CD4-positive, alpha-beta T cell treated with Interleukin-2 at 100 ng/mL for 4 hours (primary cell): ENCODE results near the gene PTCH1.

Source experiments
- DNase-seq: peaks from one replicate; pipeline ENCODE4 v3.0.0-alpha.2; 2020; ENCODE audit warnings: low spot score

Gene PTCH1

GRCh38 chr9:95511952-95512708 is 4.6 kb downstream of the PTCH1 start:
- no peak for DNase-seq

- no peak for DNase-seq
Measured at GRCh38 chr9:95511616-95511931, 5.2 kb downstream of the PTCH1 start.

- DNase-seq, result peak; percentile 81
Measured at GRCh38 chr9:95510709-95511615, 5.8 kb downstream of the PTCH1 start.

GRCh38 chr9:95509851-95510708 is 6.7 kb downstream of the PTCH1 start:
- no peak for DNase-seq

GRCh38 chr9:95508968-95509850 is 7.6 kb downstream of the PTCH1 start:
- DNase-seq, result peak; percentile 75

GRCh38 chr9:95508242-95508967 is 8.4 kb downstream of the PTCH1 start:
- DNase-seq, result peak; percentile 5

- peak; percentile 46 for DNase-seq
Measured at GRCh38 chr9:95507464-95508241, 9.1 kb downstream of the PTCH1 start.

GRCh38 chr9:95506678-95507463 is 9.9 kb downstream of the PTCH1 start:
- peak; percentile 28 for DNase-seq

GRCh38 chr9:95506428-95506677 is 10.4 kb downstream of the PTCH1 start:
- DNase-seq, result no peak

- peak; percentile 13 for DNase-seq
Measured at GRCh38 chr9:95505717-95506427, 10.9 kb downstream of the PTCH1 start.

GRCh38 chr9:95505072-95505716 is 11.6 kb downstream of the PTCH1 start:
- no peak for DNase-seq

GRCh38 chr9:95504053-95504963 is 12.5 kb downstream of the PTCH1 start:
- no peak for DNase-seq

GRCh38 chr9:95503369-95503768 is 13.4 kb downstream of the PTCH1 start:
- no peak for DNase-seq

GRCh38 chr9:95502248-95502647 is 14.5 kb downstream of the PTCH1 start:
- DNase-seq, result no peak

- no peak for DNase-seq
Measured at GRCh38 chr9:95499847-95500246, 16.9 kb downstream of the PTCH1 start.

- DNase-seq, result no peak
Measured at GRCh38 chr9:95499046-95499676, 17.6 kb downstream of the PTCH1 start.

- no peak for DNase-seq
Measured at GRCh38 chr9:95498641-95499040, 18.1 kb downstream of the PTCH1 start.
